SU-DHL-6 (cell line): ENCODE measurements around the gene LOXHD1.

Source experiments
- H2AFZ ChIP-seq: fragments of 200-600 bp; sonication (generic); 2 replicates; pipeline ENCODE4 v1.6.1; 2014; ENCODE audit warnings: low read depth, mild to moderate bottlenecking, moderate library complexity, mixed read lengths, antibody characterized with exemption, low read length; ENCODE audit not compliant: severe bottlenecking
- H3F3A ChIP-seq: fragments of 200-600 bp; shearing (Covaris generic); 2 replicates; pipeline ENCODE4 v1.6.0; 2016; ENCODE audit warnings: antibody characterized with exemption, mild to moderate bottlenecking; ENCODE audit not compliant: insufficient read depth
- H3K27ac ChIP-seq: fragments of 200-600 bp; sonication (generic); 2 replicates; pipeline ENCODE4 v1.5.1; 2016; ENCODE audit warnings: low read depth, mild to moderate bottlenecking, low read length, moderate library complexity, mixed read lengths
- H3K27me3 ChIP-seq: fragments of 200-600 bp; sonication (generic), shearing (Covaris generic); 2 replicates; pipeline ENCODE4 v1.6.0; 2014; ENCODE audit warnings: mild to moderate bottlenecking, low read length
- H3K36me3 ChIP-seq: fragments of 200-600 bp; sonication (generic); 2 replicates; pipeline ENCODE4 v1.6.1; 2014; ENCODE audit warnings: mild to moderate bottlenecking, low read length, mixed read lengths
- H3K4me2 ChIP-seq: fragments of 300-600, 200-600 bp; shearing (Covaris generic), sonication (generic); 2 replicates; pipeline ENCODE4 v1.6.0; 2014; ENCODE audit warnings: low read length, low read depth, mild to moderate bottlenecking; ENCODE audit not compliant: poor library complexity, severe bottlenecking
- H3K4me3 ChIP-seq: fragments of 200-600 bp; sonication (generic); 2 replicates; pipeline ENCODE4 v1.5.1; 2014; ENCODE audit warnings: antibody characterized with exemption, low read length, mild to moderate bottlenecking, mixed read lengths; ENCODE audit not compliant: insufficient read depth, poor library complexity, severe bottlenecking
- H3K79me2 ChIP-seq: fragments of 200-600 bp; sonication (generic); 2 replicates; pipeline ENCODE4 v1.6.1; 2014; ENCODE audit warnings: mild to moderate bottlenecking, low read length, moderate library complexity; ENCODE audit not compliant: insufficient read depth
- H3K9ac ChIP-seq: fragments of 200-600 bp; sonication (generic); 2 replicates; pipeline ENCODE4 v1.7.0; 2014; ENCODE audit warnings: mild to moderate bottlenecking, low read length
- H3K9me2 ChIP-seq: fragments of 200-600 bp; sonication (generic); replicated peaks from 2 replicates; pipeline ENCODE4 v1.6.1; 2014; ENCODE audit warnings: low read length; ENCODE audit not compliant: insufficient read depth
- H3K9me3 ChIP-seq: fragments of 200-600 bp; sonication (generic); 2 replicates; pipeline ENCODE4 v1.6.1; 2014; ENCODE audit warnings: low read length, mixed read lengths; ENCODE audit not compliant: insufficient read depth
- H4K20me1 ChIP-seq: fragments of 200-600 bp; sonication (generic); 2 replicates; pipeline ENCODE4 v1.6.1; 2014; ENCODE audit warnings: low read depth, mild to moderate bottlenecking, antibody characterized with exemption, low read length, moderate library complexity, mixed read lengths
- CTCF ChIP-seq: fragments of 200-600 bp; sonication (generic); IDR thresholded peaks from one replicate; pipeline ENCODE4 v1.5.1; 2017; ENCODE audit warnings: antibody characterized with exemption, mild to moderate bottlenecking, low read length, moderate library complexity; ENCODE audit not compliant: insufficient read depth, poor library complexity, severe bottlenecking
- EZH2phosphoT487 ChIP-seq: fragments of 200-600 bp; sonication (generic), shearing (Covaris generic); conservative IDR thresholded peaks from 2 replicates; pipeline ENCODE4 v1.6.1; 2018; ENCODE audit warnings: mild to moderate bottlenecking, antibody characterized with exemption, low read length, moderate library complexity, mixed read lengths

LOXHD1 gene

GRCh38 chr18:46436621-46437020 lies 220.4 kb downstream of the LOXHD1 start:
- no peaks in the 10 kb centered on the region for H3K9me3 ChIP-seq
- H3K4me3 ChIP-seq = no peak overlapping the region
- no peaks in the 10 kb centered on the region for H3K9me2 ChIP-seq
- no peak overlapping the region for H3K4me2 ChIP-seq
- H3K79me2 ChIP-seq = no peaks in the 10 kb centered on the region
- no peaks in the 10 kb centered on the region for H3K27me3 ChIP-seq
- no peak overlapping the region for H3K27ac ChIP-seq
- H4K20me1 ChIP-seq = no peaks in the 10 kb centered on the region
- TF ChIP-seq CTCF = no peak
- no peak for TF ChIP-seq EZH2phosphoT487
- H3F3A ChIP-seq = no peaks in the 10 kb centered on the region
- no peak overlapping the region for H2AFZ ChIP-seq
- no peaks in the 10 kb centered on the region for H3K36me3 ChIP-seq
- no peak overlapping the region for H3K9ac ChIP-seq

GRCh38 chr18:46435031-46435430 lies 222.0 kb downstream of the LOXHD1 start:
- Histone ChIP-seq H3K36me3 (no peaks in the 10 kb centered on the region), H3K9me3 (no peaks in the 10 kb centered on the region), H3K9ac (no peak overlapping the region), H3K27ac (no peak overlapping the region), H3K9me2 (no peaks in the 10 kb centered on the region), H2AFZ (no peak overlapping the region), H3K4me2 (no peak overlapping the region), H3K27me3 (no peaks in the 10 kb centered on the region), H3K4me3 (no peak overlapping the region), H3K79me2 (no peaks in the 10 kb centered on the region), H3F3A (no peaks in the 10 kb centered on the region), H4K20me1 (no peaks in the 10 kb centered on the region)
- TF ChIP-seq EZH2phosphoT487 (no peak), CTCF (no peak)

- Histone ChIP-seq H3K9me3 (no peaks in the 10 kb centered on the region), H3K79me2 (no peaks in the 10 kb centered on the region), H3K27me3 (no peaks in the 10 kb centered on the region), H3K36me3 (no peaks in the 10 kb centered on the region), H4K20me1 (no peaks in the 10 kb centered on the region), H3K9ac (no peak overlapping the region), H2AFZ (no peak overlapping the region), H3K9me2 (no peaks in the 10 kb centered on the region), H3K4me3 (no peak overlapping the region), H3K4me2 (no peak overlapping the region), H3F3A (no peaks in the 10 kb centered on the region), H3K27ac (no peak overlapping the region)
- TF ChIP-seq EZH2phosphoT487 = no peak
- TF ChIP-seq CTCF = no peak
Measured at GRCh38 chr18:46434629-46435028, 222.4 kb downstream of the LOXHD1 start.
